Uterus (tissue), 4 donors: ENCODE measurements around the gene SERPINA5. TPM values are rescaled to one million over a fixed set of nuclear protein-coding genes. Genes with fewer than 3 reads are reported as not detected.

ENCODE experiments used
- DNase-seq, 2 donors: peaks; one replicate each; pipeline ENCODE4 v3.0.0-alpha.2; 2019 to 2020
- H3K27ac ChIP-seq, 2 donors: fragments of 200-600 bp; sonication (generic); 1 replicate in 1 of 2; 2 replicates in 1 of 2; pipeline ENCODE4 v1.5.1; 2016 to 2018
- H3K27me3 ChIP-seq, 2 donors: fragments of 200-600 bp; sonication (generic); one replicate each; pipeline ENCODE4 v1.5.1; 2018 to 2019; ENCODE audit warnings: control low read depth in 1 of 2
- H3K36me3 ChIP-seq, 2 donors: fragments of 200-600 bp; sonication (generic); one replicate each; pipeline ENCODE4 v1.5.1; 2019; ENCODE audit warnings: control low read depth in 1 of 2
- H3K4me1 ChIP-seq, 2 donors: fragments of 200-600 bp; sonication (generic); one replicate each; pipeline ENCODE4 v1.5.1; 2018 to 2019; ENCODE audit warnings: control low read depth in 1 of 2
- H3K4me3 ChIP-seq, 2 donors: fragments of 200-600 bp; sonication (generic); 1 replicate in 1 of 2; 2 replicates in 1 of 2; pipeline ENCODE4 v1.5.1; 2018 to 2019; ENCODE audit warnings: mild to moderate bottlenecking in 1 of 2
- H3K9me3 ChIP-seq, 2 donors: fragments of 200-600 bp; sonication (generic); one replicate each; pipeline ENCODE4 v1.5.1; 2019; ENCODE audit warnings: control low read depth in 1 of 2
- CTCF ChIP-seq, 4 experiments: fragments of 200-600 bp in 2 of 4; fragments of 450-650 bp in 2 of 4; sonication (generic) in 2 of 4; IDR thresholded peaks; one replicate each; pipeline ENCODE4 v1.5.1; 2016 to 2019; ENCODE audit warnings: antibody characterized with exemption in 4 of 4, mild to moderate bottlenecking in 2 of 4, moderate library complexity in 1 of 4
- POLR2A ChIP-seq, 2 donors: fragments of 450-650 bp; IDR thresholded peaks; one replicate each; pipeline ENCODE4 v1.6.1; 2016; ENCODE audit warnings: antibody characterized with exemption in 2 of 2, mild to moderate bottlenecking in 1 of 2, moderate library complexity in 1 of 2
- intact Hi-C: fragments of 100-400 bp; cut with DNase I; formaldehyde crosslinking; loops from one replicate; pipeline ENCODE4 v1.15.1; 2023; ENCODE audit warnings: low total_unique reads
- total RNA-seq, 4 donors: library from RNA; depleted of rRNA in 3 of 4; stranded (reverse); fragments of >200 nt in 3 of 4; gene quantifications; one replicate each; pipeline versions ENCODE4 v1.1.0 to v1.2.4, GENCODE V29; 2014 to 2023
- donor health status: DM: yes; HTN: yes; CAD: no.

Gene SERPINA5
- total RNA-seq, 4 donors from 2014 or later, result under 0.01 to 19.6 (median 3.2) TPM

GRCh38 chr14:94623856-94624499, 42.8 kb downstream of the SERPINA5 start:
- intact Hi-C loops, result no loop called here
- H3K4me3 ChIP-seq, result no peak overlapping the region
- TF ChIP-seq POLR2A (IDR thresholded peaks at IDR 0.05) (no peak), CTCF (IDR thresholded peaks at IDR 0.05) (no peak)
- DNase-seq, result no peak
- H3K36me3 ChIP-seq, result no peaks in the 10 kb centered on the region
- no peaks in the 10 kb centered on the region for H3K4me1 ChIP-seq
- no peak overlapping the region for H3K27ac ChIP-seq
- no peaks in the 10 kb centered on the region for H3K27me3 ChIP-seq
- H3K9me3 ChIP-seq, result no peaks in the 10 kb centered on the region

GRCh38 chr14:94624537-94625352, 43.5 kb downstream of the SERPINA5 start:
- intact Hi-C loops, result no loop called here
- DNase-seq, result no peak
- Histone ChIP-seq H3K9me3 (no peaks in the 10 kb centered on the region), H3K4me3 (no peak overlapping the region), H3K27me3 (no peaks in the 10 kb centered on the region), H3K27ac (no peak overlapping the region), H3K4me1 (no peaks in the 10 kb centered on the region), H3K36me3 (no peaks in the 10 kb centered on the region)
- TF ChIP-seq POLR2A (IDR thresholded peaks at IDR 0.05) (no peak), CTCF (IDR thresholded peaks at IDR 0.05) (no peak)

- DNase-seq, result no peak
- no peaks in the 10 kb centered on the region for H3K36me3 ChIP-seq
- intact Hi-C loops, result no loop called here
Measured at GRCh38 chr14:94625353-94625635, 44.1 kb downstream of the SERPINA5 start.

GRCh38 chr14:94628578-94628977, 47.4 kb downstream of the SERPINA5 start:
- intact Hi-C loops, result no loop called here
- no peaks in the 10 kb centered on the region for H3K36me3 ChIP-seq
- no peaks in the 10 kb centered on the region for H3K4me1 ChIP-seq
- H3K27me3 ChIP-seq, result no peaks in the 10 kb centered on the region
- no peak for DNase-seq
- no peak overlapping the region for H3K4me3 ChIP-seq
- no peak overlapping the region for H3K27ac ChIP-seq
- TF ChIP-seq POLR2A (IDR thresholded peaks at IDR 0.05) (no peak), CTCF (IDR thresholded peaks at IDR 0.05) (no peak)
- no peaks in the 10 kb centered on the region for H3K9me3 ChIP-seq

More at GRCh38 chr14:94625353-94625635, 44.1 kb downstream of the SERPINA5 start:
- TF ChIP-seq CTCF (IDR thresholded peaks at IDR 0.05) (no peak), POLR2A (IDR thresholded peaks at IDR 0.05) (no peak)
- Histone ChIP-seq H3K27ac (no peak overlapping the region), H3K4me1 (no peaks in the 10 kb centered on the region), H3K4me3 (no peak overlapping the region), H3K9me3 (no peaks in the 10 kb centered on the region), H3K27me3 (no peaks in the 10 kb centered on the region)

GRCh38 chr14:94630396-94630795, 49.2 kb downstream of the SERPINA5 start:
- H3K36me3 ChIP-seq, result no peaks in the 10 kb centered on the region
- no peak for DNase-seq
- no peaks in the 10 kb centered on the region for H3K9me3 ChIP-seq
- intact Hi-C loops, result no loop called here
- TF ChIP-seq CTCF (IDR thresholded peaks at IDR 0.05) (no peak), POLR2A (IDR thresholded peaks at IDR 0.05) (no peak)
- H3K4me3 ChIP-seq, result no peak overlapping the region
- H3K27ac ChIP-seq, result no peak overlapping the region
- no peaks in the 10 kb centered on the region for H3K4me1 ChIP-seq
- no peaks in the 10 kb centered on the region for H3K27me3 ChIP-seq
